Rectal smooth muscle tissue (tissue), 1 donor: ENCODE results near the gene GRIN1.

Source experiments
- H3K27ac ChIP-seq: one replicate; pipeline ENCODE4 v1.7.0; 2013; ENCODE audit warnings: low read depth, low read length, inconsistent platforms
- H3K27me3 ChIP-seq: one replicate; pipeline ENCODE4 v1.7.0; 2013; ENCODE audit warnings: low read length; ENCODE audit not compliant: control insufficient read depth, insufficient read depth
- H3K36me3 ChIP-seq: one replicate; pipeline ENCODE4 v1.7.0; 2013; ENCODE audit warnings: low read length; ENCODE audit not compliant: control insufficient read depth, insufficient read depth
- H3K4me1 ChIP-seq: one replicate; pipeline ENCODE4 v1.7.0; 2013; ENCODE audit warnings: low read length; ENCODE audit not compliant: control insufficient read depth, insufficient read depth
- H3K4me3 ChIP-seq: one replicate; pipeline ENCODE4 v1.7.0; 2013; ENCODE audit warnings: low read length
- H3K9ac ChIP-seq: one replicate; pipeline ENCODE4 v1.7.0; 2013; ENCODE audit warnings: low read length

The GRIN1 gene

DNA sequence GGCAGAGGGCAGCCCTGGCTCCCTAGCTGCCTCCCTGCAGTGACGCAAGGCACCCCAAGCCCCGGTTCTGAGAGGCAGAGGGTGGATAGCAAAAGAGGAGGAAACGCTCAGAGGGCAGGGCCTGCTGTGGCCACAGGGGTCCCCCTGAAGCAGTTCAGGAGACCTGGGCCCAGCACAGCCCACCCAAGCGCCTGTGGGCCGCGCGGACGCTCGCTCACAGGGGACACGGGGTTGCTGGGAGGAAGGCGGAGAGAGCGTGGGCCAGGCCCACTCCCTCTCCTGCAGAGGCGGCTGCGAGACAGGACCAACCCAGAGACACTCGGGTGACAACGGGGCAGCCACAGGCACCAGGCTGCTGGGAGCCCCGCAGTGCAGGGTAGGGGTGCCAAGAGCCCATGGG is 40.8 kb downstream of the GRIN1 start:
- Histone ChIP-seq H3K27me3 (no peaks in the 10 kb centered on the region), H3K36me3 (peaks cover 33% of the 10 kb centered on the region), H3K4me3 (no peak overlapping the region), H3K27ac (no peak overlapping the region), H3K4me1 (no peaks in the 10 kb centered on the region), H3K9ac (no peak overlapping the region)

- Histone ChIP-seq H3K4me1 (no peaks in the 10 kb centered on the region), H3K36me3 (peaks cover 33% of the 10 kb centered on the region), H3K27ac (no peak overlapping the region), H3K4me3 (no peak overlapping the region), H3K9ac (no peak overlapping the region), H3K27me3 (no peaks in the 10 kb centered on the region)
These were observed 41.5 kb downstream of the GRIN1 start for GRCh38 chr9:137180491-137180890.

DNA sequence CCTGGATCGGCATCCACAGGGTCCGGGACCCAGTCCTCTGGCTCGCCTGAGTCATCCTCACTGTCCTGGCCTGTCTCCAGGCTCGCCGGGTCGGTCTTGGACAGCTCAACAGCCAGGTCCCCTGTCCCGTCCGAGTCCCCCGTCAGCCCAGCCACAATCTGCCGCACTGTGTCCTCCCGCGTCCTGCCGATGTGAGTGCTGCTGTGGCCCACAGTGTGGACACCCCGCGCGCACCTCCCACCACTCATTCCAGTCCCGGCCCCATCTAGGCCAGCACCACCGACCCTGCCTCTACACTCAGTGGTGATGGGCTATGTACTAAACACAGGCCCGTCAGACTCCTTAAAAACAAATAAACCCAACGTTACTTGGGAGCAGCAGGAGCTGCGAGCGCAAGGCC is 42.7 kb downstream of the GRIN1 start:
- Histone ChIP-seq H3K27ac (no peak overlapping the region), H3K36me3 (peaks cover 38% of the 10 kb centered on the region), H3K27me3 (no peaks in the 10 kb centered on the region), H3K4me3 (no peak overlapping the region), H3K9ac (no peak overlapping the region), H3K4me1 (peaks cover 2% of the 10 kb centered on the region)

DNA sequence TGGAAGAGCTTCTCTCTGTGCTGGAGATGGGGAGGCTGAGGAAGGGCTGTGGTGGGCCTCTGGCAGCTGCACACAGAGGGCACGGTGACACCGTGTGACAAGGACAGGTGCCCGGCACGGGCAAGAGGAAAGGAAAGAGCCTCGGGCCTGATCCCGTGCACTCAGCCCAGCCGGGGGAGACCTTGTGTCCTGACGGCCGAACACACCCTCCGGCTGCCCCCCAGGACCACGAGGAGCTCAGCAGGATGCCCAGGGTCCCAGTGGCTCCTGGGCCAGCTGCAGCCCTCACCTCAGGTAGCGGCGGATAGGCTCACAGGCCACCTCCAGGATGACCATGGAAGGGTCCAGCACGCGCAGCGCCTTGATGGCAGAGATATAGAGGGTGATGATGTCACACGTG is 43.9 kb downstream of the GRIN1 start:
- no peaks in the 10 kb centered on the region for H3K27me3 ChIP-seq
- H3K9ac ChIP-seq, result no peak overlapping the region
- no peak overlapping the region for H3K27ac ChIP-seq
- H3K4me3 ChIP-seq, result no peak overlapping the region
- H3K36me3 ChIP-seq, result peaks cover 38% of the 10 kb centered on the region
- H3K4me1 ChIP-seq, result peaks cover 14% of the 10 kb centered on the region

DNA sequence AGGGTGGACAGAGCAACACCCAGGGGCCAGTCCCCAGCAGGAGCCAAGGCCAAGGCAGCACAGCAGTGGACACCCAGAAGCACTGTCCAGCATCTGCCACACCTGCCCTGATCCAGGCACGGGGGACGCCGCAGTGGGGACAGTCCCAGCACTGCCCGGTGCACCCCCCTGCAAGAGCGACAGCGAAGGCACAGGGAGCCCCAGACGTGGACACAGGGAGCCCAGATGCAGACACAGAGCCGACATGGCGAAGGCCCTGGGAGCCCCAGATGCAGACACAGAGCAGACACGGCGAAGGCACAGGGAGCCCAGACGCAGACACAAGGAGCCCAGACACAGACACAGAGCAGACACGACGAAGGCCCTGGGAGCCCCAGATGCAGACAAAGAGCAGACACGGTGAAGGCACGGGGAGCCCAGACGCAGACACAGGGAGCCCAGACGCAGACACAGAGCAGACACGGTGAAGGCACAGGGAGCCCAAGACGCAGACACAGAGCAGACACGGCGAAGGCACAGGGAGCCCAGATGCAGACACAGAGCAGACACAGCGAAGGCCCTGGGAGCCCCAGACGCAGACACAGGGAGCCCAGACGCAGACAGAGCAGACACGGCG is 45.1 kb downstream of the GRIN1 start:
- H3K4me1 ChIP-seq, result peaks cover 14% of the 10 kb centered on the region
- H3K9ac ChIP-seq, result no peak overlapping the region
- no peak overlapping the region for H3K27ac ChIP-seq
- no peak overlapping the region for H3K4me3 ChIP-seq
- H3K27me3 ChIP-seq, result no peaks in the 10 kb centered on the region
- H3K36me3 ChIP-seq, result peaks cover 32% of the 10 kb centered on the region

DNA sequence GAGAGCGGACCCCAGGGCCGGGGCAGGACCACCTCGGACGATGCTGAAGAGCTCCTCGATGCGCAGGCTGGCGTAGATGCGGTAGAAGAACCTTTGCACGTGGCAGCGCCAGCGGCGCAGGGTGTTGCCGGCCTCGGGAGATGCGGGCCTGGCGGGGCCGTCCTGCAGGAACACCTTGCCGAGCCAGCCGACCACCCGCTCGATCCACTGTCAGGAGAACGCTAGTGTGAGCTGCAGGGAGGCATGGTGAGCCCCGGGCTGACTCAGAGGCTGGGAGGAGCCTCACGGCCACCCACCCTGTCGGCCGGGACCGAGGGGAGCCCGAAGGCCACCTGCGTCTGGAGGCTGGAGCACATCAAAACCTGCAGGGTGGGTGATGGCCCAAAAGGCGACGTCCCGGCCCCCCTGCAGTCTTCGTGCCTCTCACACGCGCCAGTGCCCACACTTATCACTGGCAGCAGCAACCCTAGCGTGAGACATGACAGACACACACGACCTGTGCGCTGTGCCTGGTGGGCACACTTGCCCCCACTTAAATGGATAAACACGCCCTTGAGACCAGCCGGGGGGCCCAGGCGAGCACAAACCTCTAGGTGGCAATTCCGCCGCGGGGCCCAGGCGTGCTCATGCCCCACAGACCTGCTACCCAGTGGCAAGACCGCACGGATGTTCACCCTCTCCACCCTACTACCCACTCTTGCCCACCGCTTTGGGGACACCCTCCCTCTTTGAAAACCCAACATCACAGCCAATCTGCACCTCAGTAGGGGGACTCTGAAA is 46.1 kb downstream of the GRIN1 start:
- H3K36me3 ChIP-seq, result peaks cover 32% of the 10 kb centered on the region
- H3K9ac ChIP-seq, result no peak overlapping the region
- H3K27ac ChIP-seq, result no peak overlapping the region
- no peak overlapping the region for H3K4me3 ChIP-seq
- H3K4me1 ChIP-seq, result peaks cover 24% of the 10 kb centered on the region
- no peaks in the 10 kb centered on the region for H3K27me3 ChIP-seq

DNA sequence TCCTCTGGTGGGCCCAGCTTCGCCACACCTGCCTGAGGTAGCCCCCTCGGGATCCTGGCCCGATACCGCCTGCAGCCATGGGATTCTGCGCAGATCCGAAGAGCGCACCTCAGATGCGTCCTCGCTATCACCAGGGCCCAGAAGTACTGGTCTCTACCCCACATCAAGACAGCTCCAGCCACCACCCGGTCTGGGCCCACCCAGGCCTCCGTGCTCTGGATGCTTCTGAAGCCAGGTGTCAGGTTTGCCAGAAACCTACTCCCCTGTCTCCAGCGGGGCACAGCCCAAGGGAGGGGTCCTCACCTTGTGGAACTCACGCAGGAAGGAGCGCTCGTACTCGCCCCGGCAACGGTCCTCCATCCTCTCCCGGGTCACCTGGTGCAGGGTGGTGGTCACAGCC is 47.0 kb downstream of the GRIN1 start:
- no peak overlapping the region for H3K27ac ChIP-seq
- no peak overlapping the region for H3K4me3 ChIP-seq
- peaks cover 24% of the 10 kb centered on the region for H3K4me1 ChIP-seq
- no peaks in the 10 kb centered on the region for H3K27me3 ChIP-seq
- no peak overlapping the region for H3K9ac ChIP-seq
- H3K36me3 ChIP-seq, result peaks cover 30% of the 10 kb centered on the region

GRCh38 chr9:137186385-137186784 is 47.4 kb downstream of the GRIN1 start:
- Histone ChIP-seq H3K9ac (no peak overlapping the region), H3K36me3 (peaks cover 34% of the 10 kb centered on the region), H3K27me3 (no peaks in the 10 kb centered on the region), H3K4me3 (peak overlapping the region; percentile 20), H3K27ac (no peak overlapping the region), H3K4me1 (peaks cover 24% of the 10 kb centered on the region)

DNA sequence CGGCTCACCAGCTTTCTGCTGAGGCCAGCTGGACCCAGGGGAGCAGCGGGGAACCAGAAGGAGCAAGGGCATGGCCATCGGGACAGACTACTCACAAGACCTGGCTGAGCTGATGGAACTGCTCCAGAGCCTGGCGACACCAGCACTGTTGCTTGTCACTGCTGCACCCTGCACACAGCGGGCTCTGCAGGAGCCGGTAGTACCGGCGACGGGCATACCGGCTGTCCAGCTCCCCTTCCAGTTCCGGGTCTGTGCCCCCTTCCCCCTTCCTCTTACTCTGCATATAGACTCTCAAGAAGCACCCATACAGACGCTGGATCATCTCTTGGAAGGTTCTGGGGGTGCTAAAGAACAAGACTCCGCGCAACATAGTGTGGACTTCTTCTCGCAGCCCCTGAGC is 48.4 kb downstream of the GRIN1 start:
- Histone ChIP-seq H3K27me3 (no peaks in the 10 kb centered on the region), H3K9ac (no peak overlapping the region), H3K4me1 (peaks cover 24% of the 10 kb centered on the region), H3K4me3 (peak overlapping the region; percentile 90), H3K27ac (no peak overlapping the region), H3K36me3 (peaks cover 39% of the 10 kb centered on the region)

DNA sequence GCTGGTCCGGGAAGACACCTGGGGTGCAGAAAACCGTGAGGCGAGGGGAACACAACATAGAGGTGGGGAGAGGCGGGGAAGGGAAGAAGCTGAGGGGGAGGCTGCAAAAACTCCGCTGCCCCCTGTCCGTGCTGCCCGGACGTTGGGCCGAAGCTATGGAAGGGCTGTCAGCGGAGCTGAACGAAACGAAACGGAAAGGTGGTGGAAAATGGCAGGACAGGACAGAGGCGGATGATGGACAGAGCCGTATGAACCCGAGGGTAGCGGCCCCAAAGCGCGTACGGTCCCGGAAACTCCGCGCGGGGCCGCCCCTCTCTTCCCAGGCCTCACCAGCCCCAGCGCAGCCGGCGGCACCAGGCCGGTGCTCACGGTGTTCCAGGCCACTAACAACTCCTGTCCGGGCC is 49.1 kb downstream of the GRIN1 start:
- peaks cover 24% of the 10 kb centered on the region for H3K4me1 ChIP-seq
- H3K27ac ChIP-seq, result peak overlapping the region; percentile 91
- peaks cover 32% of the 10 kb centered on the region for H3K36me3 ChIP-seq
- H3K9ac ChIP-seq, result peak overlapping the region; percentile 66
- no peaks in the 10 kb centered on the region for H3K27me3 ChIP-seq
- H3K4me3 ChIP-seq, result peak overlapping the region; percentile 90

GRCh38 chr9:137188490-137189296 is 49.7 kb downstream of the GRIN1 start, which contains the start of the genes ANAPC2 and SSNA1:
TSS of gene ANAPC2 (minus strand) at chr9:137188560. CDS start at chr9:137188532, 28 bp downstream.
TSS of gene SSNA1 (plus strand) at chr9:137188676. CDS start at chr9:137188727, 51 bp downstream.
- Histone ChIP-seq H3K4me3 (peak within 1 kb of the TSS; percentile 92), H3K27ac (peak within 1 kb of the TSS; percentile 91), H3K9ac (peak within 1 kb of the TSS; percentile 90), H3K36me3 (peaks cover 26% of the 10 kb centered on the region), H3K4me1 (peaks cover 24% of the 10 kb centered on the region), H3K27me3 (no peaks in the 10 kb centered on the region)
